Activated naive CD8-positive, alpha-beta T cell treated with anti-CD3 and anti-CD28 coated beads, Interleukin-2, amount 10 ng/mL, durations not matched to agents 7 days and 5 days (primary cell): Measurements from ENCODE around the gene MIB1. TPM values are rescaled to one million over a fixed set of nuclear protein-coding genes. Genes with fewer than 3 reads are reported as not detected.
"Not testable (repeated sequence)": the region's sequence is repeated elsewhere in the genome, so short reads cannot be mapped to it uniquely, and the experiment has no call there.

Experiments
- ATAC-seq: fragments of 150-1000 bp; cut with Tn5 transposase; one replicate; pipeline ENCODE4 v1.10.0; 2021; ENCODE audit warnings: low read depth, moderate library complexity
- POLR2A ChIA-PET: fragments of 350-600 bp; sonication (Branson Sonifier 250); formaldehyde crosslinking; loops from one replicate; lab custom pipeline; 2021; ENCODE audit warnings: antibody characterized with exemption; lab: Charles Lee
- DNase-seq: peaks from one replicate; pipeline ENCODE4 v3.0.0; 2021
- H3K27ac Mint-ChIP-seq: one replicate; pipeline ENCODE4 v1.8.0; 2022; ENCODE audit warnings: mild to moderate bottlenecking, mixed read lengths
- H3K27me3 Mint-ChIP-seq: one replicate; pipeline ENCODE4 v1.8.0; 2022; ENCODE audit warnings: mild to moderate bottlenecking, moderate library complexity, mixed read lengths
- H3K36me3 Mint-ChIP-seq: one replicate; pipeline ENCODE4 v1.8.0; 2021; ENCODE audit warnings: mild to moderate bottlenecking, mixed read lengths
- H3K4me1 Mint-ChIP-seq: one replicate; pipeline ENCODE4 v1.8.0; 2021; ENCODE audit warnings: mixed read lengths
- H3K4me3 Mint-ChIP-seq: one replicate; pipeline ENCODE4 v1.8.0; 2022; ENCODE audit warnings: mild to moderate bottlenecking, moderate library complexity, mixed read lengths
- H3K9me3 Mint-ChIP-seq: one replicate; pipeline ENCODE4 v1.8.0; 2021; ENCODE audit warnings: mixed read lengths
- total RNA-seq, 2 experiments: library from RNA; stranded (reverse); gene quantifications; one replicate each; pipeline ENCODE4 v1.2.3, GENCODE V29; 2021

MIB1 gene
- total RNA-seq, 2 experiments from 2014 or later: 34.4 to 40.8 TPM

- POLR2A ChIA-PET: no interaction called here
- Mint-ChIP-seq H3K27ac (no peak overlapping the region), H3K36me3 (no peaks in the 10 kb centered on the region), H3K27me3 (no peaks in the 10 kb centered on the region), H3K4me1 (peaks cover 3% of the 10 kb centered on the region), H3K9me3 (no peaks in the 10 kb centered on the region), H3K4me3 (no peak overlapping the region)
- ATAC-seq (no peak), DNase-seq (no peak)
Observed at GRCh38 chr18:21757833-21758232, 17.2 kb downstream of the MIB1 start.

GRCh38 chr18:21759836-21760235, 19.2 kb downstream of the MIB1 start:
- Mint-ChIP-seq H3K4me3 (no peak overlapping the region), H3K27ac (no peak overlapping the region), H3K36me3 (no peaks in the 10 kb centered on the region), H3K27me3 (no peaks in the 10 kb centered on the region), H3K4me1 (peaks cover 5% of the 10 kb centered on the region), H3K9me3 (no peaks in the 10 kb centered on the region)
- no peak for ATAC-seq
- no peak for DNase-seq
- POLR2A ChIA-PET: no interaction called here

- no peak for DNase-seq
- POLR2A ChIA-PET: no interaction called here
- Mint-ChIP-seq H3K4me3 (no peak overlapping the region), H3K4me1 (peaks cover 5% of the 10 kb centered on the region), H3K9me3 (no peaks in the 10 kb centered on the region), H3K36me3 (peaks cover 2% of the 10 kb centered on the region), H3K27me3 (no peaks in the 10 kb centered on the region), H3K27ac (no peak overlapping the region)
- ATAC-seq: no peak
Observed at GRCh38 chr18:21760321-21760720, 19.7 kb downstream of the MIB1 start.

GRCh38 chr18:21761471-21762115, 21.0 kb downstream of the MIB1 start:
- H3K27ac Mint-ChIP-seq: no peak overlapping the region
- DNase-seq (no peak), ATAC-seq (no peak)
- H3K9me3 Mint-ChIP-seq: peaks cover 4% of the 10 kb centered on the region
- H3K36me3 Mint-ChIP-seq: peaks cover 13% of the 10 kb centered on the region
- POLR2A ChIA-PET: no interaction called here
- no peaks in the 10 kb centered on the region for H3K27me3 Mint-ChIP-seq
- H3K4me1 Mint-ChIP-seq: peaks cover 5% of the 10 kb centered on the region
- no peak overlapping the region for H3K4me3 Mint-ChIP-seq

- Mint-ChIP-seq H3K27ac (no peak overlapping the region), H3K27me3 (no peaks in the 10 kb centered on the region), H3K4me3 (no peak overlapping the region), H3K9me3 (peaks cover 4% of the 10 kb centered on the region), H3K36me3 (peaks cover 19% of the 10 kb centered on the region), H3K4me1 (peaks cover 5% of the 10 kb centered on the region)
- no peak for DNase-seq
- no peak for ATAC-seq
- POLR2A ChIA-PET: no interaction called here
Observed at GRCh38 chr18:21762181-21762772, 21.7 kb downstream of the MIB1 start.

- H3K4me3 Mint-ChIP-seq: no peak overlapping the region
- peaks cover 5% of the 10 kb centered on the region for H3K4me1 Mint-ChIP-seq
- peaks cover 28% of the 10 kb centered on the region for H3K36me3 Mint-ChIP-seq
- H3K27ac Mint-ChIP-seq: no peak overlapping the region
- ATAC-seq (no peak), DNase-seq (no peak)
- H3K27me3 Mint-ChIP-seq: no peaks in the 10 kb centered on the region
- H3K9me3 Mint-ChIP-seq: peaks cover 4% of the 10 kb centered on the region
- POLR2A ChIA-PET: no interaction called here
Observed at GRCh38 chr18:21763846-21764646, 23.5 kb downstream of the MIB1 start.

GRCh38 chr18:21769206-21769605, 28.6 kb downstream of the MIB1 start:
- Mint-ChIP-seq H3K27me3 (no peaks in the 10 kb centered on the region), H3K27ac (no peak overlapping the region), H3K4me3 (no peak overlapping the region), H3K36me3 (peaks cover 49% of the 10 kb centered on the region), H3K9me3 (peaks cover 4% of the 10 kb centered on the region), H3K4me1 (no peaks in the 10 kb centered on the region)
- POLR2A ChIA-PET: no interaction called here
- DNase-seq: no peak
- ATAC-seq: no peak

- ATAC-seq (no peak), DNase-seq (no peak)
- no peak overlapping the region for H3K4me3 Mint-ChIP-seq
- POLR2A ChIA-PET: no interaction called here
- H3K9me3 Mint-ChIP-seq: no peaks in the 10 kb centered on the region
- no peaks in the 10 kb centered on the region for H3K27me3 Mint-ChIP-seq
- no peak overlapping the region for H3K27ac Mint-ChIP-seq
- H3K36me3 Mint-ChIP-seq: peaks cover 27% of the 10 kb centered on the region
- no peaks in the 10 kb centered on the region for H3K4me1 Mint-ChIP-seq
Observed at GRCh38 chr18:21774722-21775121, 34.1 kb downstream of the MIB1 start.

GRCh38 chr18:21777814-21778213, 37.2 kb downstream of the MIB1 start:
- Mint-ChIP-seq H3K9me3 (no peaks in the 10 kb centered on the region), H3K36me3 (peaks cover 35% of the 10 kb centered on the region), H3K4me3 (no peak overlapping the region), H3K27ac (no peak overlapping the region), H3K4me1 (no peaks in the 10 kb centered on the region), H3K27me3 (no peaks in the 10 kb centered on the region)
- POLR2A ChIA-PET: no interaction called here
- ATAC-seq (no peak), DNase-seq (no peak)

GRCh38 chr18:21786526-21786925, 45.9 kb downstream of the MIB1 start:
- ATAC-seq (no peak), DNase-seq (no peak)
- Mint-ChIP-seq H3K9me3 (peaks cover 7% of the 10 kb centered on the region), H3K4me3 (no peak overlapping the region), H3K27ac (no peak overlapping the region), H3K4me1 (no peaks in the 10 kb centered on the region), H3K36me3 (peaks cover 56% of the 10 kb centered on the region), H3K27me3 (no peaks in the 10 kb centered on the region)
- POLR2A ChIA-PET: no interaction called here

GRCh38 chr18:21796089-21796488, 55.5 kb downstream of the MIB1 start:
- H3K9me3 Mint-ChIP-seq, DNase-seq, ATAC-seq, H3K27ac Mint-ChIP-seq, POLR2A ChIA-PET, H3K27me3 Mint-ChIP-seq, H3K4me3 Mint-ChIP-seq, H3K4me1 Mint-ChIP-seq: not testable (repeated sequence)
- H3K36me3 Mint-ChIP-seq: peaks cover 23% of the 10 kb centered on the region

- POLR2A ChIA-PET: no interaction called here
- peaks cover 28% of the 10 kb centered on the region for H3K36me3 Mint-ChIP-seq
- no peak overlapping the region for H3K27ac Mint-ChIP-seq
- no peaks in the 10 kb centered on the region for H3K9me3 Mint-ChIP-seq
- DNase-seq: no peak
- H3K27me3 Mint-ChIP-seq: no peaks in the 10 kb centered on the region
- no peak for ATAC-seq
- no peak overlapping the region for H3K4me3 Mint-ChIP-seq
- H3K4me1 Mint-ChIP-seq: peaks cover 3% of the 10 kb centered on the region
Observed at GRCh38 chr18:21798126-21798525, 57.5 kb downstream of the MIB1 start.

GRCh38 chr18:21799721-21800120, 59.1 kb downstream of the MIB1 start:
- Mint-ChIP-seq H3K27me3 (no peaks in the 10 kb centered on the region), H3K4me1 (peaks cover 4% of the 10 kb centered on the region), H3K36me3 (peaks cover 34% of the 10 kb centered on the region), H3K9me3 (no peaks in the 10 kb centered on the region), H3K4me3 (no peak overlapping the region), H3K27ac (no peak overlapping the region)
- ATAC-seq (no peak), DNase-seq (no peak)
- POLR2A ChIA-PET: no interaction called here

- H3K9me3 Mint-ChIP-seq: peaks cover under 1% of the 10 kb centered on the region
- H3K27me3 Mint-ChIP-seq: no peaks in the 10 kb centered on the region
- ATAC-seq (no peak), DNase-seq (no peak)
- POLR2A ChIA-PET: no interaction called here
- peaks cover 4% of the 10 kb centered on the region for H3K4me1 Mint-ChIP-seq
- H3K36me3 Mint-ChIP-seq: peaks cover 34% of the 10 kb centered on the region
- no peak overlapping the region for H3K4me3 Mint-ChIP-seq
- no peak overlapping the region for H3K27ac Mint-ChIP-seq
Observed at GRCh38 chr18:21803495-21803894, 62.9 kb downstream of the MIB1 start.
